Liver (tissue), 9 donors: ENCODE measurements around the gene PRSS16. TPM values are rescaled to one million over a fixed set of nuclear protein-coding genes. Genes with fewer than 3 reads are reported as not detected.

ENCODE experiments used
- DNase-seq: peaks from one replicate; pipeline ENCODE4 v3.0.0-alpha.2; 2017; ENCODE audit warnings: low spot score
- H3K27ac ChIP-seq, 2 donors: one replicate each; pipeline ENCODE4 v1.7.0; 2013; ENCODE audit warnings: inconsistent platforms in 2 of 2, low read length in 2 of 2, control low read depth in 1 of 2, low read depth in 1 of 2, mild to moderate bottlenecking in 1 of 2
- H3K27me3 ChIP-seq, 4 donors: one replicate each; pipeline versions ENCODE4 v1.6.1 to v1.7.0; 2013; ENCODE audit warnings: low read length in 3 of 4, inconsistent platforms in 1 of 4, mild to moderate bottlenecking in 1 of 4, moderate library complexity in 1 of 4; ENCODE audit not compliant: control insufficient read depth in 4 of 4, insufficient read depth in 4 of 4
- H3K36me3 ChIP-seq, 4 donors: one replicate each; pipeline versions ENCODE4 v1.6.1 to v1.7.0; 2013; ENCODE audit warnings: low read length in 3 of 4, mild to moderate bottlenecking in 3 of 4, low read depth in 1 of 4, moderate library complexity in 1 of 4; ENCODE audit not compliant: control insufficient read depth in 4 of 4, insufficient read depth in 3 of 4
- H3K4me1 ChIP-seq, 4 donors: one replicate each; pipeline versions ENCODE4 v1.6.1 to v1.7.0; 2013; ENCODE audit warnings: low read length in 3 of 4, mild to moderate bottlenecking in 3 of 4, moderate library complexity in 1 of 4; ENCODE audit not compliant: control insufficient read depth in 4 of 4, insufficient read depth in 4 of 4
- H3K4me3 ChIP-seq, 3 donors: one replicate each; pipeline versions ENCODE4 v1.6.1 to v1.7.0; 2013; ENCODE audit warnings: low read length in 3 of 3, control low read depth in 1 of 3, low read depth in 1 of 3, mild to moderate bottlenecking in 1 of 3
- H3K9ac ChIP-seq, 2 donors: one replicate each; pipeline ENCODE4 v1.7.0; 2013; ENCODE audit warnings: low read length in 2 of 2, mild to moderate bottlenecking in 2 of 2, moderate library complexity in 2 of 2, control low read depth in 1 of 2, low read depth in 1 of 2
- H3K9me3 ChIP-seq, 4 donors: one replicate each; pipeline versions ENCODE4 v1.6.1 to v1.7.0; 2013; ENCODE audit warnings: low read length in 3 of 4; ENCODE audit not compliant: control insufficient read depth in 4 of 4
- ATF3 ChIP-seq: IDR thresholded peaks from 2 replicates; pipeline ENCODE4 v1.6.1; 2016; ENCODE audit warnings: antibody characterized with exemption
- CTCF ChIP-seq: fragments of 150-350 bp; IDR thresholded peaks from 2 replicates; pipeline ENCODE4 v1.5.1; 2017; ENCODE audit warnings: improper control_type of control experiment, low read depth, low read length; ENCODE audit not compliant: missing input control
- EGR1 ChIP-seq, 2 donors: IDR thresholded peaks; 2 replicates each; pipeline ENCODE4 v1.6.1; 2016 to 2018; ENCODE audit warnings: antibody characterized with exemption in 2 of 2, low read depth in 2 of 2
- GABPA ChIP-seq, 2 donors: IDR thresholded peaks in 1 of 2; conservative IDR thresholded peaks in 1 of 2; 2 replicates each; pipeline ENCODE4 v1.6.1; 2016; ENCODE audit warnings: antibody characterized with exemption in 2 of 2, mild to moderate bottlenecking in 1 of 2, moderate library complexity in 1 of 2
- HNF4A ChIP-seq, 2 donors: conservative IDR thresholded peaks; 2 replicates each; pipeline ENCODE4 v1.6.1; 2016; ENCODE audit warnings: antibody characterized with exemption in 2 of 2, mild to moderate bottlenecking in 2 of 2
- JUND ChIP-seq, 2 donors: IDR thresholded peaks; 2 replicates each; pipeline ENCODE4 v1.6.1; 2016; ENCODE audit warnings: antibody characterized with exemption in 2 of 2
- NR2F2 ChIP-seq: IDR thresholded peaks from 2 replicates; pipeline ENCODE4 v1.6.1; 2016; ENCODE audit warnings: antibody characterized with exemption
- REST ChIP-seq: IDR thresholded peaks from 2 replicates; pipeline ENCODE4 v1.6.1; 2016; ENCODE audit warnings: antibody characterized with exemption, mild to moderate bottlenecking
- RXRA ChIP-seq, 2 donors: IDR thresholded peaks; 2 replicates each; pipeline ENCODE4 v1.6.1; 2017 to 2018; ENCODE audit warnings: antibody characterized with exemption in 2 of 2, mild to moderate bottlenecking in 1 of 2
- SP1 ChIP-seq: IDR thresholded peaks from 2 replicates; pipeline ENCODE4 v1.6.1; 2018; ENCODE audit warnings: antibody characterized with exemption, mild to moderate bottlenecking
- YY1 ChIP-seq: IDR thresholded peaks from 2 replicates; pipeline ENCODE4 v1.6.1; 2016; ENCODE audit warnings: antibody characterized with exemption, mild to moderate bottlenecking
- ZBTB33 ChIP-seq: IDR thresholded peaks from 2 replicates; pipeline ENCODE4 v1.6.1; 2016; ENCODE audit warnings: antibody characterized with exemption
- WGBS: extraction: QIAGEN DNeasy Blood & Tissue Kit; methylation state at CpG from one replicate; pipeline ENCODE4 v1.1.7; 2013; 5-methylcytosine and 5-hydroxymethylcytosine counted together
- polyA plus RNA-seq, 2 donors: library from polyadenylated mRNA; stranded (reverse) in 1 of 2; unstranded in 1 of 2; fragments of 200-250 nt in 1 of 2; fragments of >200 nt in 1 of 2; fragmentation: Nextera tagmentation in 1 of 2; extraction: Ambion mirVana in 1 of 2; gene quantifications; one replicate each; pipeline versions ENCODE4 v1.2.1 to v1.2.3, GENCODE V29; 2013 to 2015
- total RNA-seq, 2 donors: library from RNA; depleted of rRNA; stranded (reverse); fragments of >200 nt; gene quantifications; one replicate each; pipeline ENCODE4 v1.2.3, GENCODE V29; 2014
- donor health status: healthy.
- donor health status: healthy.
- donor health status: healthy.
- donor health status: healthy.
- donor health status: healthy.

PRSS16 gene
- total and polyA plus RNA-seq, 4 donors = 0.06 to 0.42 TPM; not detected in 2

- no peak overlapping the region for H3K4me3 ChIP-seq
- no peaks in the 10 kb centered on the region for H3K4me1 ChIP-seq
- no peak overlapping the region for H3K9ac ChIP-seq
- H3K27me3 ChIP-seq = peaks cover 3 to 18% (median 17%) of the 10 kb centered on the region in 4 donors
- WGBS = 3% methylated on average over 17 of the region's 17 CpGs
- no peak for TF ChIP-seq EGR1 (IDR thresholded peaks at IDR 0.05; ENCODE audit: low read depth in 2 of 2)
- no peak for TF ChIP-seq SP1
- peak; percentile 98 for TF ChIP-seq ATF3
- TF ChIP-seq RXRA (IDR thresholded peaks at IDR 0.05) = no peak
- H3K27ac ChIP-seq = no peak overlapping the region
- H3K36me3 ChIP-seq = no peaks in the 10 kb centered on the region
- peaks cover 3 to 28% (median 6%) of the 10 kb centered on the region in 4 donors for H3K9me3 ChIP-seq
- DNase-seq = no peak
Observed at GRCh38 chr6:27280064-27280539, 32.6 kb downstream of the PRSS16 start.

- Histone ChIP-seq H3K4me3 (no peak overlapping the region), H3K36me3 (no peaks in the 10 kb centered on the region), H3K27ac (no peak overlapping the region), H3K27me3 (peaks cover 3 to 18% (median 17%) of the 10 kb centered on the region in 4 donors), H3K9ac (no peak overlapping the region), H3K4me1 (no peaks in the 10 kb centered on the region), H3K9me3 (peaks cover 3 to 32% (median 6%) of the 10 kb centered on the region in 4 donors)
- 7% methylated on average over 9 of the region's 9 CpGs for WGBS
- TF ChIP-seq JUND (IDR thresholded peaks at IDR 0.05) (no peak), EGR1 (IDR thresholded peaks at IDR 0.05; ENCODE audit: low read depth in 2 of 2) (no peak), GABPA (IDR thresholded peaks at IDR 0.05 in 1 of 2, conservative IDR thresholded peaks at IDR 0.05 in 1 of 2) (no peak), CTCF (no peak), NR2F2 (no peak), ZBTB33 (no peak), HNF4A (conservative IDR thresholded peaks at IDR 0.05) (no peak), YY1 (no peak), REST (no peak)
- DNase-seq = no peak
Observed at GRCh38 chr6:27280540-27281000, 33.1 kb downstream of the PRSS16 start.
